Erythroblast (primary cell): ENCODE results near the gene FAM184A.

Experiments used
- GATA1 ChIP-seq: IDR thresholded peaks from 2 replicates; pipeline ENCODE4 v1.6.1; 2011; ENCODE audit warnings: low read depth, mild to moderate bottlenecking, control low read depth, low read length, moderate library complexity
- POLR2A ChIP-seq: IDR thresholded peaks from 2 replicates; pipeline ENCODE4 v1.6.1; 2011; ENCODE audit warnings: mild to moderate bottlenecking, low read length

GRCh38 chr6:119121367-119121766, 42.9 kb upstream of the FAM184A start:
- no peak for TF ChIP-seq POLR2A
- no peak for TF ChIP-seq GATA1
